ENCODE measurements around the gene DCX.
"Not testable (repeated sequence)": the region's sequence is repeated elsewhere in the genome, so short reads cannot be mapped to it uniquely, and the experiment has no call there.

Gene DCX

DNA sequence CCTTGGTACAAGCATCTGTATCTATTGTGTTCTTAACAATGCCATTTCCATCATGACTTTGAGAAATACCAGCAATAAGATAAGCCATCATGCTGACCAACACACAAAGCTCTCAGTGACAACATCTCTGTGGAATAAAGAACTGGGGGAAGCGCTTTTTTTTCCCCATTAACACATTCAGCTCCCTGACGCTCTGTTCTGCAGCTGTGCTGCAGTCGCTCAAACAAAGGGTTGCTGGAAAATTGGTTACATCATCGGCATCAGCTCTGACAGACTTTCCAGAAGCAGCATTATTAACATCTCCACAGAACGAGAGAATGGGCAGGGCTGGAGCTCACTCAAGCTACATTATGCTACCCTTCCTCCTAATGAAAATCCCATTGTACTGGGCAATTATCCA, 39.9 kb downstream of the DCX start:
- DNase-seq (ENCODE audit: low read depth) = no peak

DNA sequence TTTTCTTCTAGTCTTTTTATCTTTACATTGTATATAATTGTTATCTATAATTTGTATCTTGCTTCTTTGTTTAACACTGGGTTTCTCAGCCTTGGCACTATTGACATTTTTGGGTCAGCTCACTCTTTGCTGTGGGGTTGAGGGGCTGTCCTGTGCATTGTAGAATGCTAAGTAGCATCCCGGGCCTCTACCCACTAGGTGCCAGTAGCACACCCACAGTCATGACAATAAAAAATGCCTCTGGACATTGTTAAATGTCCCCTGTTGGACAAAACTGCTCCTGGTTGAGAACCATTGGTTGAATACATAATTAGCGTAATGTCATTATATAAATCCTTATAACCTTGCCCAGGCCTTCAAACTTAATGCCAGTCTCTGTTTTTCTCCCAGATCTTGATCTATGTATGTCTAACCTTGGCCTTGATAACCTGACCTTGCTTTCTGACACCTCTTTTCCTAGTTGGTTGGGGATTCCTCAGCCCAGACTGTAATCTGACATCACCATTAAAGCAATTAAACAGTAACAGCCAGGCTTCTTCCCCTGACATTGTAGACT, 46.1 kb downstream of the DCX start:
- no peak for DNase-seq (ENCODE audit: low read depth)

- no peak for DNase-seq (ENCODE audit: low read depth)
Measured at GRCh38 chrX:111363741-111364140, 48.3 kb downstream of the DCX start.

DNA sequence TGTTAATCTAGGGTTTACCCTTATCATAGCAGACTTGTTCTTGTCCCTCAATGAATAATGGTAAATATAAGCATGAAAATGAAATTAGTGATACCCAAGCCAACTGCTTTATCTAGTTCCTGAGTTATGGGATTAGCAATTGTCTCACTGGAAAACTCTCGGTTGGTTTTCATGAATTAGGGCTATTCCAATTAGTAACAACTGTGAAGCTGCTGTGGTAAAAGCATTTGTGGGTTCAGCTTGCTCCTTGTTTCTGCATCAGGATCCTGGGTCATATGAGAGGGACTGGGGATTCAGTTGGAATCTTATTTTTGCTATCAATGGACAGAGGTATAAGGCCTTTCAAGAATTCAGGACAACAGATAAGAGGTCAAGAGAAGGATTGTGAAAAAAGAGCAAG, 50.2 kb downstream of the DCX start:
- DNase-seq (ENCODE audit: low read depth) = no peak

- DNase-seq (ENCODE audit: low read depth) = no peak
Measured at GRCh38 chrX:111360839-111361238, 51.2 kb downstream of the DCX start.

DNA sequence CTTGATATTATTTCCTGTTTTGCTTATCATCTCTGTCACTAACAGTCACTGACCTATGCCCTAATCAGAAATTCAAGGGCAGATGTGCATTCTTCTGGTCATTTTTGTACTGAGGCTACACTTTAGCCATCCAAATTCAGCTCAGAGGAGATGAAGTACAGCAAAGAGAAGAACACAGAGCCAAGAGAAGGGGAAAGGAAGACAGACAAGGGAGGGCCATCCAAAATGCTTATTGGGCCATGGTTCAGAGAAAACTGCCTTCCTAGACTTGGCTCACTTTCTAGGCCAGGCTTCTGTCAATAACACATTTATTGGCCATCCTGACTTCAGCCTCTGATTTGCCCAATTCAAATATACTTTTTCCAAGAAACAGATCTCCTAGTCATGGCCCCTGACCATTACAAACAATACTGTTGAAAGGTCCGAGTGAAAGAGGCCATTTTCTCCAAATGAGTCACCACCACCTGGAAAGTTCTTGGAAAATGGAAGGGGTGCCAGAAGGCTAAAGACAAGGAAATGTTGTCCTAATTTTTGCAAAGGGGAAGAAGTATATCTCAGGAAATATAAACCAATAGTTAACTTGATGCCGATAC, 56.4 kb downstream of the DCX start:
- DNase-seq (ENCODE audit: low read depth) = no peak

DNA sequence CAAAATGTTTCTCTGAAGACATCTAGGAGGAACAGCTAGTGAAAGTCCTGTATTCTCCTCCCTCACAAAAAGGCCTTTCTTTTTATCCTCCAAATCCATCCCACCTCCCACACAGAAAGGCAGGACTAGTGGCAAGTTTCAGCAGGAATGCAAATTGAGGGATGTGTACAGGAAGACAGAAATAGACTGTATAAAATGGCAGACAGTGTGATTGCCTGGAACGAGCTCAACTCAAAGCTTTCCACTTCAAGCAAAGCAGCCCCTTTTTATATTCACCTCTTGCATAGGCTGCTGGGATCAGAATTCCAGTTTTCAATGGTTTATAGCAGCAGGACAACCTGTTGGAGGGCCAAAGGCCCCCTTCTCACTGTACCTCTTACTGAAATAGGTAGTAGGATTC, 57.5 kb downstream of the DCX start:
- DNase-seq (ENCODE audit: low read depth) = no peak

DNA sequence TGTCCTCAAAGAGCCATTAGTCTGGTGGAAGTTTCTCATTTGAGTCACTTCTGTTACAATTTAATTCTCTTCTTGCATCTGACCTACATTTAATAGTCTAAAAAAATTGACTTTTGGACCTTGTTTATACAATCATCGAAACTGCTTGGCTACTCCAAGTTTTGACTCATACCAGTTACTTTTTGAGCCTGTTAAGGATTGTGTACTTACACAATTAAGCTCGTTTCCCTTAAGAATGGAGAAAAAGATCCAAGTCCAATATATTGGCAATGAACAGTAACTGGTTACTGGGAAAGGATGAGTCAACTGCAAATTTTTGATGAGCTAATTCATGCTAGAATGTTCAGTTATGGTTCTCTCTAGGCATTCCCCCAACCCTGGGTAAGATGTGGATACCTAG, 58.2 kb downstream of the DCX start:
- peak; percentile 0 for DNase-seq (ENCODE audit: low read depth)

- peak; percentile 8 for DNase-seq (ENCODE audit: low read depth)
Measured at GRCh38 chrX:111352424-111352823, 59.6 kb downstream of the DCX start.

- DNase-seq (ENCODE audit: low read depth) = no peak
Measured at GRCh38 chrX:111349934-111350333, 62.1 kb downstream of the DCX start.

DNA sequence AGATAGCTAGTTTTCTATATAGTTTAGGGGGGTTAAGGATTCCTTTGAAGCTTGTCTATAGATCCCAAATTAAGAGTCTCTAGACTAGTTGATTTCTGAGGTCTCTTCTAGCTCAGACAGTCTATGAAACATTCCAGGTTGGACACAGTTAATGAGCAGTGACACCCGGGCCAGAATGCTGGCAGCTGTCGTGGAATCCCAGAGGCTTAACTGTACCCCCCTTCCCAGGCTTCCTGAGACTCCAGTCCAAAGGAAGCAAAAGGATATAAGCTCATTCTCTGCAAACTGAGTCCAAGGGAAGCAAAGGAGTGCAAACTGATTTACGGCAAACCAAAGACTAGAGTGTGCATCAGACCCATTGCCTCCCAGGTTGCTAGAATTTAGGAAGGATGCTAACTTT, 62.9 kb downstream of the DCX start:
- no peak for DNase-seq (ENCODE audit: low read depth)

DNA sequence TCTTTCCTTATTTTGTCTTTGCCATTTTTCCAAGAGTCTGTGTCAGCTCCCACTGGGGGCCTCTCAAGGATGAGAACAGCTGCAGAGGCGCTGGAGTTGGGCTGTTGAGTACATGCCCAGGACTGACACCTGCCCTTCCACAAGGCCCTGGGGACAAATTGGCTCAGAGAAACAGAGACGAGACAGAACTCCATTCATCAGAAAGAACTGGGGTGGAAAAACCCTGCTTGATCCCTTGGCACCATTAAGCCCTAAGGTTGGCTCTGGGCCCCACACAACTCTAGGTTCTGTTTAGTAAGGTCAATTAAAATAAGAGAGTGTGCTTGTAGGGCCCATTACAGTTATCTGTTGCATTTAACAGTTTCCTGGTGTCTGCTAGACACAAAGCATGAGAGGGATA, 63.6 kb downstream of the DCX start:
- DNase-seq (ENCODE audit: low read depth) = no peak

DNA sequence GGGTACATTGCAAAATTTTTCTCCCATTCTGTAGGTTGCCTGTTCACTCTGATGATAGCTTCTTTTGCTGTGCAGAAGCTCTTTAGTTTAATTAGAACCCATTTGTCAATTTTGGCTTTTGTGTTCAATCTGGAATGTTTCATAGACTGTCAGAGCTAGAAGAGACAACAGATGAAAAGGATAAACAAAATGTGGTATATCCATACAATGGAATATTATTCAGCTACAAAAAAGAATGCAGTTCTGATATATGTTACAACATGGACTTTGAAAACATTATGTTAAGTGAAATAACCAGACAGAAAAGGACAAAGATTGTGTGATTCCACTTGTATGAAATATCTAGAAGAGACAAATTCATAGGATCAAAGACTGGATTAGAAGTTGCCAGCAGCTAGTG, 65.8 kb downstream of the DCX start:
- DNase-seq (ENCODE audit: low read depth) = not testable (repeated sequence)

DNA sequence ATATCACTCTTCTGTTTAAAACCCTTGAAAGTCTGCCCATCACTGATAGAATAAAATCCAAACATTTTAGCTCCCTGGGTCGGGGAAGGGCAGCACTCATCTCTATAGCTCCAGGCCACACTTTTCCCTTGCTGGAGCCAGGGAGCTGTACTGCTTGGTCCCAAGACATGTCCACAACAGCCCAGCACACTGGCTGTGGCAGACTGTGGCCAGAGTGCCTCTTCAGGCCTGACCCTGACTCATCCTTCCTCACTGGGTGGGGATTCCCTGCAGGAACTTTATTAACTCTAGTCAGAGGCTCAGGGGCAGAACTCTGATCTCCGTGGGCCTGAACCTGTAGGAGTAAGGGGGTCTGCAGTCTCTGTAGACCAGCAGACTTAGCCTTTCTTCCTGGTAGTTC, 71.9 kb downstream of the DCX start:
- no peak for DNase-seq (ENCODE audit: low read depth)

DNA sequence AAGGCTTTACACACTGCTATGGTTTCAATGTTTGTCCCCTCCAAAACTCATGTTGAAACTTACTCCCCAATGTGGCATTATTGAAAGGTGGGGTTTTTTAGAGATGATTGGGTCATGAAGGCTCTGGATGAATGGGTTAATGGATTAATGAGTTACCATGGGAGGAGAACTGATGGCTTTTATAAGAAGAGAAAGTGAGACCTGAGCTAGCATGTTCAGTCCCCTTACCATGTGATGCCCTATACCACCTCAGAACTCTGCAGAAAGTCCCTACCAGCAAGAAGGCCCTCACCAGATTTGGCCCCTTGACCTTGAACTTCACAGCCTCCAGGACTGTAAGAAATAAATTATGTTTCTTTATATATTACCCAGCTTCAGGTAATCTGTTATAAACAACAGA, 72.8 kb downstream of the DCX start:
- no peak for DNase-seq (ENCODE audit: low read depth)

DNA sequence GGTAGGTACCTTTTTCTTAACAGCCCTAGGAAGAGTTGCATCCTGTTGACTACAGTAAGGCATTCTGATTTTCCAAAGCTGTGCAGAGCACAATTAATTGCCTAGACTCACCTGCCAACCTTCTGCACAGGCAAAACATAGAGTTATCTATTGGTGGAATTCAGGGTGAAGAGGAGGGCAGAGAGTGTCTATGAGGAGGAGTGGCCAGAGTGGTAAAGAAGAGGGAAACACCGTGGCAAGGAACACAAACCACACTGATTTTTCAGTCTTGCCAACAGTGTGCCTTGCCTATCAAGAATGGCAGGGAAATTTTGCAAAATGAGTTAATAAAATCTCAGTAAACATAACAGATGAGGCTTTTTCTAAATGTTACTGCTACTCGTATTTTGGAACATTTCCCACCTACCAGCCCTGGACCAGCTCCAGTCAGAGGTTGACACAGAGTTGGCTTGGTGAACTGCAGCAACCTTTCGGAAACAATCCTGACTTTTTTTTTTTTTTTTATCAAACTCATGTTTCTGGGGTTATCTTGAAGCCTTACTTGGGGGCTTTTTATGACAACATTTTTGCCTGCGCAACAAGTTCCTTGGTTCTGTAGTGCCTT, 73.8 kb downstream of the DCX start:
- DNase-seq (ENCODE audit: low read depth) = no peak

DNA sequence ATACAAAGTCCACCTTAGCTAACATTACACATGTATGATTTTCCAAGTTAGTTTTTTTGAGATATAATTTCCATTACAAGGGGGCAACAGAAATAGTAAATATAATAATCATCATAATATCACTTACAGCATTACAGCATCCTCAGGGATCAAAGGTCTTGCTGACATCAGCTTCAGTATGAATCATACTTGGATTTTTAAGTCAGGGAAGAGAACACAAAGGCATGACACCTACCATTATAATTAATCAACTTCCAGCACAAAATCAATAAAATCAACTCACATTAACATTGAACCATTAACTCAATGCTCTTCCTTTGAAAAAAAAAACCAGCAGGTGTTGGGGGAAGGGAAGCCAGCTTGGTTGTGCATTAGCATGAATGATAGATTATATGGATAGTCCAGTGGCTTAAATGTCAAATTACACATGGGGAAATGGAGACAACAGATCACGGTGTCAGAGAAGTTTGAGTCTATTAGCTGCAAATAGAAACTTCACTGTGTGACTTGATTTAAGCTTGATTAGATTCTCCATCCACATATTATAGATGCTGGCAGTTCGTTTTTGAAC, 74.8 kb downstream of the DCX start:
- no peak for DNase-seq (ENCODE audit: low read depth)

DNA sequence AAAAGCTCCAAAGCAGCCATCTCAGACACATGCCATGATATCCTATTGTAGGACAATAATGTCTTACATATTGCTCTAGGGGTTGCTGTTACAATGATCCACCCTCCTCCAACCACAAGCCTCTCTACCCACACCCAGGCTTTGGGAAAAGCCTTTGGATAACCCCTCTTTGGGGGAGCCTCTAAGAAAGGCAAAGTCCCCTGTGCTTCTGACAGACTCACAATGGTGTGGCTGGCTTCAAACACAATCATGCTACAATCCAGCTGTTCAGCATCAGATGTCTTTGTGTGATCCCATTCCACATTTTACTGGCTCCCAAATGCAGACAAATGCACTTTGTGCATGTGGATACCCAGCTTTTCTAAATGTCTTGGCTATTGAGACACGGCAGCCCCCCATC, 75.9 kb downstream of the DCX start:
- no peak for DNase-seq (ENCODE audit: low read depth)

DNA sequence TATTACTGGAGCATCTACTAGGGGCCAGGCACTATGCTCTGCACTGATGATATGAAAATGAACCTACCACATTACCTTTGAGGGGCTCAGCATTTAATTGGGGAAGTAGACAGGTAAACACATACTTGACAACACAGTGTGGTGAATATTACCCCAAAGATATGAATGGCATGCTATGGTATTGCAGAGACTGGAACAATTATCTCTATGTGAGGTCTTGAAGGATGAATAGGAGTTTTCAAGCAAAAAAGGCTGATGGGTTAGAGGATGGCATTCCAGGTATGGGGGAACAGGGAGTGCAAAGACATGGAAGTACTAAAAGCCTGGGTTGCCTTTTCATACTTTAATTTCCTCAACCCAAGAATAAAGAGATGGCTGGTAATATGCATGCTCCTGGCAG, 82.6 kb downstream of the DCX start:
- DNase-seq (ENCODE audit: low read depth) = no peak

- DNase-seq (ENCODE audit: low read depth) = no peak
Measured at GRCh38 chrX:111328858-111329257, 83.1 kb downstream of the DCX start.

DNA sequence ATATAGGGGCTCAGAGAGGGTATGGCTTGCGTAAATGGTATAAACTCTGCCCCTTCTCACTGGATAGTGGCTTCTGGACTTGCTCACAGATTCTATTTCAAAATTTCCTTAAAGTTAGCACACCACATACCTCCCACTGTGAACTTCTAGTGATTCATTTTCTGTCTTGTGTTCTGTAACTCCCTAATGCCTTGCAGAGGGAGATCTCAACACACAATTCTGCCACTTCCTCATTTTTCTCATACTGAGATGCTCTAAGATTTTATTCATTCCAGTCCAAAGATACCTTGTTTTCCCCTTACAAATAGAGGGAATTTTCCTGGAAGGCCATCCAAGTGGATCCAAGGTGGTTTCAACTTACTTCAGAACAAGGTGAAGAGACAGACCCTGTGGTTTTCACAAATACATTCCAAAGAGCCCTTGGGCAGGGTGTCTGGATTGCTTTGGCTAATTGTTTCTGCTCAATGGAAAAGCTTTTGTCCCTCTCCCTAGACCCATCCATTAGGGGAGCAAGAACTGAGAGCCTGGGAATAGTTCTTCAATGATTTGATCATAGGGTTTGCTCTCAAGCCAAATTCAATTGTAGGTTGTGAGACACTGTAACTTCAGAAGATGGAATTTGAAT, 89.6 kb downstream of the DCX start:
- DNase-seq (ENCODE audit: low read depth) = no peak

GRCh38 chrX:111319451-111319850, 92.5 kb downstream of the DCX start:
- no peak for DNase-seq (ENCODE audit: low read depth)

GRCh38 chrX:111318901-111319300, 93.1 kb downstream of the DCX start:
- no peak for DNase-seq (ENCODE audit: low read depth)

Data from HS-5 (cell line).